Sigmoid colon (tissue), 3 donors: ENCODE measurements around the gene HOXD12.

Experiments used
- CTCF ChIP-seq, 4 experiments: fragments of 450-650 bp in 3 of 4; fragments of 200-600 bp in 1 of 4; IDR thresholded peaks; one replicate each; pipeline ENCODE4 v1.5.1; 2016 to 2019; ENCODE audit warnings: antibody characterized with exemption in 4 of 4, mild to moderate bottlenecking in 3 of 4, moderate library complexity in 2 of 4
- POLR2A ChIP-seq, 2 donors: fragments of 450-650 bp; IDR thresholded peaks; one replicate each; pipeline ENCODE4 v1.6.1; 2016; ENCODE audit warnings: antibody characterized with exemption in 2 of 2, mild to moderate bottlenecking in 2 of 2, moderate library complexity in 2 of 2

GRCh38 chr2:176063958-176064357, 35.6 kb upstream of the HOXD12 start:
- TF ChIP-seq POLR2A (IDR thresholded peaks at IDR 0.05), result no peak
- no peak for TF ChIP-seq CTCF (IDR thresholded peaks at IDR 0.05)
